GM12875 (cell line): Measurements from ENCODE around the gene CTSE.
"Not testable (repeated sequence)": the region's sequence is repeated elsewhere in the genome, so short reads cannot be mapped to it uniquely, and the experiment has no call there.

Experiments
- H3K4me3 ChIP-seq: one replicate; pipeline ENCODE4 v1.5.1; 2011; ENCODE audit warnings: low read depth, low read length, control low read depth
- CTCF ChIP-seq: IDR thresholded peaks from 2 replicates; pipeline ENCODE4 v1.5.1; 2011; ENCODE audit warnings: low read depth, mild to moderate bottlenecking, control low read depth, inconsistent platforms, low read length, moderate library complexity, borderline replicate concordance; ENCODE audit not compliant: insufficient read depth

Gene CTSE

DNA sequence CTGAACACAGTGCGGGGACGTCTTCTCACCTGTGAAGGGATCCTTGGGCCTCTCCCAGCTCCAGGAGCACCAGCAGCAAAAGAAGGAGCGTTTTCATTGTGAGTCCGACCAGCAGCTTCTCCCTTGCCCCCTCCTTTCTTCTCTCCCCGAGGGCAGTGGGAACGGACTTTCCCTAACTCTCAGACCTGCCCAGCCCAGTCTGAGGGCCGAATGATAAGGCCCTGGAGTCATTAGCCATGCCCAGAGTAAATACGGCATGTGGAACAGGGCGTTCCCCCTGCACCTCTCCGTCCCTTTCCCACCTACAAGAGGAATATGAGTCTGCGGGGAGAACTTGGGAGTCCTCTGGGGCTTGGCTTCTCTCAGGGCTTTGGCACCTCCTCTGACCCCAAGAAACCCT lies at the start of gene CTSE:
TSS of gene CTSE (minus strand) at position 201 of the 400 bp plus-strand sequence. CDS start at position 97, 104 bp downstream.
- H3K4me3 ChIP-seq: no peak within 1 kb of the TSS
- TF ChIP-seq CTCF: no peak

DNA sequence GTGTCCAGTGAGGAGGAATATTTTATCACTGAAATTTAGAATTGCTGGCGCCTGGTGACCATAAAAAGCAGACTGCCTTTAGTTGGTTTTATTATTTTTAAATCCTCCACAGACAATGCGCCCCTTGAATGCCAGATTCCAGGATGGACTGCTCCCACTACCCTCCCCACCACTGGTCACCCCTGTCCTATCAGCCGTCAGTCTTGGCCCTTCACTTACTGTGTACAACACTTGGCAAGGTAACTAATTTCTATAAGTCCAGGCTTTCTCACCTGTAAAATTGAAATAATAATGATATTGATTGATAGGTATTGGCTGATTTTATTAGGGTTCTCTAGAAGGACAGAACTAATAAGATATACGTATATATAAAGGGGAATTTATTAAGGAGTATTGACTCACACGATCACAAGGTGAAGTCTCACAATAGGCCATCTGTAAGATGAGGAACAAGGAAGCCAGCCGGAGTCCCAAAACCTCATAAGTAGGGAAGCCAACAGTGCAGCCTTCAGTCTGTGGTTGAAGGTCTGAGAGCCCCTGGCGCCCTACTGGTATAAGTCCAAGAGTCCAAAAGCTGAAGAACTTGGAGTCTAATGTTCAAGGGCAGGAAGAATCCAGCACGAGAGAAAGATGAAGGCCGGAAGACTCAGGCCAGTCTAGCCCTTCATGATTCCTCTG lies 47.1 kb upstream of the CTSE start:
- no peak for TF ChIP-seq CTCF
- no peak overlapping the region for H3K4me3 ChIP-seq

DNA sequence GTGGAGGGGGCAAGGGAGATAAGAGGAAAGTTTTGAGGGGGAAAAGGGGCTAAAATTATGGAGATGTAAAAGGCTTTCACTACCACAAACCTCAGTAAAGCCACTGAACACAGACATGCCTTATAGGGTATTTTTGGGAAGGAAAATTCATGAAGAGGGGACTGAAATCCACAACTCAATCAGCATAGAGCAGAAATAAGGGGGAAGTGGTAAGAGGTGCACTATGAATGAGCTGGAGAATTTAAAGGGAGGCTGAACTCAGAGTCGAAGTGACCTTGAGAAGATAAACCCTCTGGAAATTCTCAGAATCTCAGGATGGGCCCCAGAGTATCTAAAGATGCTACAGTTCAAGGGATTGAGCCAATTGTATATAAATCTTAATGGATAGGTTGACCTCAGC lies 44.6 kb upstream of the CTSE start:
- no peak overlapping the region for H3K4me3 ChIP-seq
- no peak for TF ChIP-seq CTCF

DNA sequence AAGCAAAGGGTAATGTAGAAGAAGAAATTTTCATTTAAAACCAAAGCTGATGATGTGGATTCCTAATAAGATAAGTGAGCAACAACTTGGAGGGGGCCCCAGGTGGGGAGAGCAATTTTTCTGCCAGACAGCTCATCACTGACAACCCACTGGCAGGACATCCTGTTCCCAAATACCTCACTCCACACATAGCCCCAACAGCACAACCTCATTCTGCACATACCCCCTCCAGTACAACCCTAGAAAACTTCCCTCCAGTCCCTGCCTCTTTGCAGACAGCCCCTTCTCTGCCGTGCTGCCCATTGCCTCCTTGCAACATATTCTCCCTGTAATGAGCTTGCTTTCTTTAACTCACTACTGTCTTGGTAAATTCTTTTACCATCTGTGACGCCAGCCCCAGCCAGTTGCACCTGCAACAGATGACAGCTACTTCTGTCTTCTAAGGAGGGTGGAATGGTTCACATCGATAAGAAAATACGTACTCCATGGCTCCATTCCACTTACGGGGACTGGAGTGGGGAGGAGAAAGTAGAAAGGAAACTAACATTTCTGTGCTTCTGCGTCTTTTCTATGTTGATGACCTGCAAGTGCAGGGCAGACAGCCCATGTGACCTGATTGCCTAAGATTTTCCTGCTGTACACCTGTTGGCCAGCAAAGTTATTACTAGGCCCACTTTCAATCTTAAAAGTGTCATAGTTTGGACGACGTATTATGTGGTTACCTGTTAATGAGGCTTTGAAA lies 44.0 kb upstream of the CTSE start:
- H3K4me3 ChIP-seq: no peak overlapping the region

DNA sequence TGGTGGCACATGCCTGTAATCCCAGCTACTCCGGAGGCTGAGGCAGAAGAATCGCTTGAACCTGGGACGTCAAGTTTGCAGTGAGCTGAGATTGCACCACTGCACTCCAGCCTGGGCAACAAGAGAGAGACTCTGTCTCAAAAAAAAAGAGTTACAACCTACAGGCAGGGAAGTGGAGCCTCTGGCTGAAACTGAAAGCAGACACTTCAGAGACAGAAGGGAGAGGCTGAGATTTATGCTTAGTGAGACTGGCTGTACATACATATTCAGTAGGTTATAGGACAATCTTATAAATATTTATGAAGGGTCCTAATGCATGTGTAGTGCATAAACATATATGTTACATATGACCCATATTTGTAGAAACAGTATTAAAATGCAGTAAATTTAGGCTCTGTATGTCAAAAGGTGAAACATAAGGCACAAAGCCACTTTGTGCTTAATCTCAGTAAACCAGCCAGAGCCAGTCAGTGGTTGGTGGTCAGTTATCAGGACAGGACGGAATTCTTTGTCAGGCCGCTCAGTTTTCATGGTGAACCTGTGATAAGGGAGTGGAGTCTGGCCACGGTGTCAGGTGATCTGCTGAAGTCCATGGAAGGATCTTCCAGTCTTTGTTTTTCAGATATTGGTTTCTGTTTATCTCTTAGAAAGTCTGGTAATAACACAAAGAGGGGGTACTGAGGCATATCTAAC lies 42.9 kb upstream of the CTSE start:
- H3K4me3 ChIP-seq: no peak overlapping the region

More for the DNA sequence above, 44.0 kb upstream of the CTSE start:
- no peak for TF ChIP-seq CTCF

GRCh38 chr1:206065547-206066145 lies 42.0 kb upstream of the CTSE start:
- no peak overlapping the region for H3K4me3 ChIP-seq

More for the DNA sequence above, 42.9 kb upstream of the CTSE start:
- TF ChIP-seq CTCF: no peak

GRCh38 chr1:206064501-206064900 lies 40.8 kb upstream of the CTSE start:
- H3K4me3 ChIP-seq: not testable (repeated sequence)

More at GRCh38 chr1:206065547-206066145, 42.0 kb upstream of the CTSE start:
- no peak for TF ChIP-seq CTCF

DNA sequence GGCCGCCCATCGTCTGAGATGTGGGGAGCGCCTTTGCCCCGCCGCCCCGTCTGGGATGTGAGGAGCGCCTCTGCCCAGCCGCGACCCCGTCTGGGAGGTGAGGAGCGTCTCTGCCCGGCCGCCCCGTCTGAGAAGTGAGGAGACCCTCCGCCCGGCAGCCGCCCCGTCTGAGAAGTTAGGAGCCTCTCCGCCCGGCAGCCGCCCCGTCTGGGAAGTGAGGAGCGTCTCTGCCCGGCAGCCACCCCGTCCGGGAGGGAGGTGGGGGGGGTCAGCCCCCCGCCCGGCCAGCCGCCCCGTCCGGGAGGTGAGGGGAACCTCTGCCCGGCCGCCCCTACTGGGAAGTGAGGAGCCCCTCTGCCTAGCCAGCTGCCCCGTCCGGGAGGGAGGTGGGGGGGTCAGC lies 40.3 kb upstream of the CTSE start:
- not testable (repeated sequence) for H3K4me3 ChIP-seq
